Hindlimb muscle (tissue), 1 donor: ENCODE measurements around the gene C11orf24. TPM values are rescaled to one million over a fixed set of nuclear protein-coding genes. Genes with fewer than 3 reads are reported as not detected.

Experiments
- DNase-seq: peaks from one replicate; pipeline ENCODE4 v3.0.0-alpha.2; 2013
- polyA plus RNA-seq: library from polyadenylated mRNA; unstranded; fragments of 120-200 nt; gene quantifications from one replicate; pipeline ENCODE4 v1.2.1, GENCODE V29; 2013; ENCODE audit not compliant: insufficient read length

Gene C11orf24
- polyA plus RNA-seq, 1 donor, result 23.3 TPM

DNA sequence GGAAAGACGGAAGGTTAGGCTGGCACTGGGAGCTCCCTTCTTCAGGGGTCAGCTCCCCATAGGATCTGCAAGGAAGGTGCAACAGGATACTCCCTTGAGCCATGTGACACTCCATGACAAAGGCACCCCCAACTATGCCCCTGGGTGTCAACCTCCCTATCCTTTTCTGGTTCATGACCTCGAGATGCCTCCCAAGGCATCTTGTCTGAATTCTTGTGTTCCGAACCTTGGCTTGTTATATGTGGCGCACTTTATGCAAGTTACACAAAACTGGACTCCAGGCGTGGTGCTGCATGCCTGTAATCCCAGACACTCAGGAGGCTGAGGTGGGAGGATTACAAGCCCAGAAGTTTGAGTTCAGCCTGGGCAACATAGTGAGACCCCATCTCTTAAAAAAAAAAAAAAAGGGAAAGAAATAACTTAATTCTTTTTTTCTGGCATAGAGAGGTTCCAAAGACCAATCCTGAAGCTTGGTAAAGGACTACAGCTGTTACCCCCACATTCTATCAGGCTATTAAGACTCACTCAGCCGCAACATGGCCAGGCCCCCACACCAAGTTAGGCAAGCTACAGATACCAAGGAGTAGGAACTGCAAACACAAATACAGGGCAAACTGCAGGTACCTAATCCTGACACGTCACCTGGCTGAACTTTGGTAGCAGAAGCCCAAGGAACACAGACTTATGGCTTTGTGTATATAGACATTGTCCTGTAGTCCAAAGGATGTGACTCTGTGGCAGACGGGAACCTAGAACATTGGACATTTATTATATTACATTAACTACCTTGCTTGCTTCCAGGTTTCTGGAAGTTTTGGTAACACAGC, 1.4 kb downstream of the C11orf24 start:
- no peak for DNase-seq

DNA sequence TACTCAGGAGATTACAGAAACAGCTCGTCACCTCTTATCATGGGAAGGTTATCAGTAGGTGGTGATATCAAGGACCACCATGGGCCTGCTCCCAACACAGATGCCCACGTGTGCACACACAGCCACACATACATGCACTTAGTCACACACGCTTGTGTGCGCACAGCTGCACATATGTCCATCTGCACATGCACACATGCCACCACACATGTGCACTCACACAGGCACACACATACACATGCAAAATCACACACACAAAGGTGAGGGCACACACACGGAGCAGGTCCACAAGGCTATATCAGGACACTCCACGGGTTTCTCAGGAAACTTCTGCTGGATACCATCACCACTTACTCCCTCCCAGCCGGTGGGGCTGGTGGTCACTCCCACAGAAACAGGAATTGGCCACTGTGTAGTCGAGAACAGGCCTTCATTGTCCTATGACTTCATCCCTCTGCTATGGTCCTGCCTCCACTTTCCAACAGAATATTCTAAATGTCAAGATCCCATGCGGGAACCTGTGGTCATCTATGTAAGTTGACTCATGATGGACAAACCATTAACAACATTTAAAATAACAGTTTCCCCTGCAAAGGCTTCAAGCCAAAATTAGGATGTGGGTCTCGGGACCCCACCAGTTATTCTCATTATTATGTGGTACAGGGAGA, 2.2 kb downstream of the C11orf24 start:
- no peak for DNase-seq

DNA sequence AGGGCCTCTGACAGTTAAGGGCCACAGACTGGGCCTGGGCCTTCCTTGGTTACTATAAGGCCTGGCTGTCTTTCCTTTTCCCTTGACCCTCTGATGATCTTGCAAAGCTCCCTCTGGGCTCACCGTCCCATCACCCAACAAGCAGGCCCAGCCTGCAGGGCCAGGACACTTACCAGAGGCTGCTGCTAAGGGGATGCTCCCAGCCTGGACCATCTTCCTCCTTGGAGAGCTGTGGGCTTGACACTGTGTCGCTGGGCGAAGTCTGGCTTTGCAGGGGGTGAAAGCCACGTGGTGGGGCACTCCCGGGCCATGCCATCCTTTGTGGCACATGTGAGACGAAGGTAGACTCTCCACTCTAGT, 3.9 kb downstream of the C11orf24 start:
- no peak for DNase-seq

DNA sequence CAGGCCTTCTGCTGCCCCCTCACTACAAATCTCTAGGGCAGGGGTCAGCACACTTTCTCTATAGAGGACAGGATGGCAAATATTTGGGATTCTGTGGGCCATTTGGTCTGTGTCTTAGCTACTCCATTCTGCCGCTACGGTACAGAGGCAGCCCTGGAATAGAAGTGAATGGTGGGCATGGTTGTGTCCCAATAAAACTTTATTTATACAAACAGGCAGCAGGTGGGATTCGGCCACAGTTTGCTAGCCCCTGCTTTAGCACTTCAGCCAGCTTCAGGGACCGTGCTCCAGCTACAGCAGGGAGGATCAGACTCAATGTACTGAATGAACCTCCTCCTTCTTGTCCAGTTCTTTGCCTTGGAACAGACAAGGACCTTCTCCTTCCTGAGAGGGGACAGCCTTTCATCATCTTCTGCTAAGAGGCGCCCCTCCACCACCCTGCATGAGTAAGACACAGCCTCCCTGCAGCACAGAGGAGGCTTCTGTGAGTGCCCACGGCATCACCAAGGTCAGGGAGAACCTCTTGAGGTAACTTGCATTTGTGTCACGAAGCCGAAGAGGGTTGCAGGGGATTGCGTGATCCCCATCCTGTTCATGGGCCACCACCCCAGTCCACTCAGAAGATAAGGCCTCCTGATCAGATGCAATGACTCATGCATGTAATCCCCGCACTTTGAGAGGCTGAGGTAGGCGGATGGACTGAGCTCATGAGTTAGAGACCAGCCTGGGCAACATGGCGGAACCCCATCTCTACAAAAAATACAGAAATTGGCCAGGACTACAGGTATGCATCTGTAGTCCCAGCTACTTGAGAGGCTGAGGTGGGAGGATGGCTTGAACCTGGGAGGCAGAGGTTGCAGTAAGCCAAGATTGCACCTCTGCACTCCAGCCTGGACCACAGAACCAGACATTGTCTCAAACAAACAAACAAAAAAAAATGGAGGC, 4.6 kb downstream of the C11orf24 start:
- DNase-seq, result no peak

DNA sequence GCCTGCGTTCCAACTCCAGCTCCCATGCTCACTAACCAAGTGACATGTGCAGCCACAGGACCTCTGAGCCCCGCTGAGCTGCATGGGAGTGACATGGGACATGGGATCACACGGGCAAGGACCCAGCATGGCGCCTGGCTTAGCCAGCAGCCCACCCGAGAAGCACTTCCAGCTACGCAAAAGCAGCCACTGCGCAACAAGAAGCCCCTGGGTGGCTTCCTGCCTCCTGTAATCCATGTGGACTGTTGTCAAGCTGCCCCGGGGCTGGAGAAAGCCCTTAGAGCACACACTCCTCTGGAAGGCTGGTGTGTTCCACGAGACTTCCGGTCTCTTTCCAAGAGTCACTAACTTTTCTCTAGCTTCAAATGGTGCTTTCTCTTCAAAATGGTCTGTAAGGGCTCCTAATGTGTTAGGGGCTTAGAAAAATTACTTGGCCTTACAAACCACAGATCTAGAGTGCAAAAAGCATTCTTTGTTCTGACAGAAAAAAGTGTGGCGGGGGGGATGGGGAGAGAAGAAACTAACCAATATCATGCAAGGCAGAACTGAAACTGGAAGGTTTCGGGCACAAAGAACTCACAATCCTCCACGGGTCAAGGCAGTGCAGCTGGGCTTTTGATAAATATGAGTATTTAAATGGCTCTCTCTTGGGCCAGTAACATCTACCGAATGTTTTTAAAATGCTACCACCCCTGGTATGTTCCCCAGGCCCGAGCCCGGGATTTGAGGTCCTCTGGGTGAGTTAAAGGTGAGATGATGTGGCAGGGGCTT, 5.5 kb downstream of the C11orf24 start:
- DNase-seq, result no peak

DNA sequence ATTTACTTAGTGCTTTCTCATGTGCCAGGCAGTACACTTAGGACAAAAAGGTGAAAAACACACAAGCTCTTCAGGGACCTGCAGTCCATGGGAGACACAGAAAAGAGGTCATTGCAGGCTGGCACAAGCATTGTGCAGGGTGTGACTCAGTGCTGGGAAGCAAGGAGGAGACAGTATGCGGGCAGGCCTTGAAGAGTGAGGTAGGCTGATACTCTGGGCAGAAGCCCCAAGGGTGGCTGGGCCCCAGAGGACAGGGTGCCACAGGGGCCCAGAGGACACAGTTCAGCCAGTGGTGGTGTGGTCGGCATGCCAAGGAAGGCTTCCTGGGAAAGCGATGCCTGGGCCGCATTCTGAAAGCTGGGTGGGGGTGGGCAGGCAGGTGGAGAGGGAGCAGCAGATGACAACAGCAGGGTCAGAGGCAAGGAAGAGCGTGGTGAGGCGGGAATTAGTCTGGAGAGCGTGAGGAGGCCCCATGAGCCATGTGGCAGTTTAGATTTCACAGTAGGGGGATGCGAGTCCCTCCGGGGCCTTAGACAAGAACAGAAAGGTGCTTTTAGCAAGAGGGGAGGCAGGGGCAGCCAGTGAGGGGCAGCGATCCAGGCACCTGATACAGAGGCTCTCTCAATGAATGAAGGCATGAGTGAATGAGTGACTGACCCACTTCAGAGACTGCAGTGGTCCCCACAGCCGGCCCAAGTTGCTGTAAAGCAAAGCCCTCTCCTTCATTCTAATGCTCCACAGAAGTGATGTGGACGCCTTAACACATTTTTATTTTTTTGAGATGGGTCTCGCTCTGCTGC, 6.8 kb downstream of the C11orf24 start:
- no peak for DNase-seq

DNA sequence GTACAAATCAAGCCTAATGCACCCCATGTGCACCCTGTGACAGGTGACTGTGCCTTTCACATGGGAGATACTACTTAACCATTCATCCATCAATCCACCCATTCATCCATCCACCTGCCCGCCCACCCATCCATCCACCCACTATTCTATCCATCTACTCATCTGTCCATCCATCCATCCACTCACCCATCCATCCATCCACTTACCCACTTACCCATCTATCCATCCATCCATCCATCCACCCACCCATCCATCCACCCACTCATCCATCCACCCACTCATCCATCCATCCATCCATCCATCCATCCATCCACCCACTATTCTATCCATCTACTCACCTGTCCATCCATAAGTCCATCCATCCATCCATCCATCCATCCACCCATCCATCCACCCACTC, 7.5 kb downstream of the C11orf24 start:
- DNase-seq, result no peak

DNA sequence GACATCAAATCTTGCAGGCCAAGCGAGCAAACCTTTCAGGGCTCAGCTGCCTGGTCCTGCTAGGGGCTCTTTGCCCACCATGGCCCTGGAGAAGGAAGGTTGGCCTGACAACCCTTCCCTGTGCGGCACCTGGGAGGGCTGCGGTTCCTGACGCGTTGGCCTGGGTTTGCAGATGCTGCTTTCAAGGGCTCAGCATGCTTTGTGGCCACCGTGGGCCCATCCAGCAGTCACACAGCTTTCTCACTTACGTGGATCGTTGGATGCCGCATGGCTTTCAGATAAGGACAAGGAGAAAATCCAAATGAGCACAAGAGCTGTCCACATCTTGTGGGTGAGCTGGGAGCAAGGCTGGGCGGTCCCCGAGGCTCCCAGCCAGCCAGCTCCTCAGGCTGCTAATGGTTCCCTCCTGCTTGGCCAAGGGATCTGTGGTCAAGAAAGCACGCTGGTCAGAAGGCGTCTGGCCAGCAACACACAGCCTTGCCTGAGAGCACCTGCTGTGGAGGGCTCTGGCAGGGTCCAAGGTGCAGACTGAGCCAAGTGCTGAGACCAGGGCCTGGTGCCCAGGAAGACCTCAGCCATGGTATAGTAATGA, 8.2 kb downstream of the C11orf24 start:
- no peak for DNase-seq

DNA sequence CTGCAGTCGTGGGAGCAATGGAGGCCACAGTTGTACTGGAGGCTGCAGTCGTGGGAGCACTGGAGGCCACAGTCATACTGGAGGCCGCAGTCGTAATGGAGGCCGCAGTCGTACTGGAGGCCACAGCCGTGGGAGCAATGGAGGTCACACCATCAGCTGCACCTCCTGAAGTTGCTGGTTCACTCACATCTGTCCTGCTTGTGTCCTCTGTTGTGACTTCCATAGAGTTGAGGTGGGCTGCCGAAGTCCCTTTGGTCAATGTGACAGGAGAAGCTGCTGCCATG, 9.3 kb downstream of the C11orf24 start:
- no peak for DNase-seq

DNA sequence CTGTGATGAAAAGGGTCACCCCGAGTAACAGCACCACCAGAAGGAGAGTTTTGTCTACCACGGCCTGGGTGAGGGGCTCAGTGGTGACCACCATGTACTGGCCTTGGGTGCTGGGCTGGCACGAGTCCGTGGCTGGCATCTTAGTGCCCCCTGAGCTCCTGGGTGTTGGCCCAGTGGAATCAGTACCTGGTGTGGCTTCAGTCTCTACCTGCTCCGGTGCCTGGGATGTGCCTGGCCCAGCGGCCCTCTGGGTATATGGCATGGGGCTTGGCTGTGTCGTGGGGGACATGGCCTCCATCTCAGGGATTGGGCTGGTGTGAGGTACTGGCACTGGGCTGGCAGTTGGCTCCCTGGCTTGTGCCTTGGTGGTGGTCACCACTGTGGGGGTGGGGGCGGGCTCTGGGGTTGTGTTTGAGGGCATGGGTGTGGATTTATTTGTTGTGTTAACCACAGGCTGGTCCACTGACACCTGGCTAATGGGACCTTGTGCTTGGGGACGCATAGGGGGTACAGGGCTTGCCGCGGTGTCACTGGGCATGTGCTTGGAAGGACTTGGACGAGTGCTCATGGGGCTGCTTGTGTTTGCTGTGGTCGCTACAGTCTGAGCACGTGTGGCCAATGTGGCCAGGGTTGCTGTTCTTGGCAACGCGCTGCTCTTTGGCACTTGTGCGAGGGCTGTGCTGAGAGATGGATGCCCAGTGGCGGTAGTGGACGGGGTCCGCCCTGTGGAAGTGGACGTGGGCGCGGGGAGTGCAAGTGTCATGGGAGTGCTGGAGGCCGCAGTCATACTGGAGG, 9.8 kb downstream of the C11orf24 start:
- DNase-seq, result no peak

DNA sequence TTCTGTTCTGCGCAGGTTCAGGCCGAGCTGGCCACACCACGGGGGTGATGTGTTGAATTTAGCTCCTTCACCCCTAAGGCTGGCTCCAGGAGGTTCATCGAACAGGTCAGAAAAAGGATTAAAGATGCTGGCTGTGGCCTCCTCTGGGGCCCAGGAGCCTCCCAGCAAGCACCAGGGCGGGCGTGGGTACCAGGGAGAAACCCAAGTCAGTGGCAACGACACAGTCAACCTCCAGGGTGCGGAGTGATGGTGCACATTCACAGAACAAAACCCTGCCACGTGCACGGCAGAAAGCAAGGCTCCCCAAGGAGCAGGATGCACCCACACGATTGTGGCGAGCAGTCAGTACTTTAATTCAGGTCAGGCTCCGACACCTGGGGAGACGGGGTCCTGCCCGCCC, 10.8 kb downstream of the C11orf24 start:
- no peak for DNase-seq

DNA sequence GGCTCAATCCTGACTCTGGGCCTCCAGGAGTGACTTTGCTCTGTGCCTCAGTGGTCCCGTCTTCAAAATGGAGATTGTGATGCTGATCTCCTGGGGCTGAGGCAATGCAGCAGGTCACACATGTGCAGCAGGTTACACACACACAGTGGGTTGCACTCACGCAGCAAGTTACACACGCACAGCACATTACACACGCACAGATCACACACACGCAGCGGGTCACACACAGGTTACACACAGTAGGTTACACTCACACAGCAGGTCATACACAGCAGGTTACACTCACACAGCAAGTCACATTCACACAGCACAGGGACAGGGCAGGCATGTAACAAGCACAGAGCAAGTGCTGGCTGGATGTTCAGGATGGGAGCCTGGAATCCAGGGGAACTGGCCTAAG, 11.3 kb downstream of the C11orf24 start:
- no peak for DNase-seq

DNA sequence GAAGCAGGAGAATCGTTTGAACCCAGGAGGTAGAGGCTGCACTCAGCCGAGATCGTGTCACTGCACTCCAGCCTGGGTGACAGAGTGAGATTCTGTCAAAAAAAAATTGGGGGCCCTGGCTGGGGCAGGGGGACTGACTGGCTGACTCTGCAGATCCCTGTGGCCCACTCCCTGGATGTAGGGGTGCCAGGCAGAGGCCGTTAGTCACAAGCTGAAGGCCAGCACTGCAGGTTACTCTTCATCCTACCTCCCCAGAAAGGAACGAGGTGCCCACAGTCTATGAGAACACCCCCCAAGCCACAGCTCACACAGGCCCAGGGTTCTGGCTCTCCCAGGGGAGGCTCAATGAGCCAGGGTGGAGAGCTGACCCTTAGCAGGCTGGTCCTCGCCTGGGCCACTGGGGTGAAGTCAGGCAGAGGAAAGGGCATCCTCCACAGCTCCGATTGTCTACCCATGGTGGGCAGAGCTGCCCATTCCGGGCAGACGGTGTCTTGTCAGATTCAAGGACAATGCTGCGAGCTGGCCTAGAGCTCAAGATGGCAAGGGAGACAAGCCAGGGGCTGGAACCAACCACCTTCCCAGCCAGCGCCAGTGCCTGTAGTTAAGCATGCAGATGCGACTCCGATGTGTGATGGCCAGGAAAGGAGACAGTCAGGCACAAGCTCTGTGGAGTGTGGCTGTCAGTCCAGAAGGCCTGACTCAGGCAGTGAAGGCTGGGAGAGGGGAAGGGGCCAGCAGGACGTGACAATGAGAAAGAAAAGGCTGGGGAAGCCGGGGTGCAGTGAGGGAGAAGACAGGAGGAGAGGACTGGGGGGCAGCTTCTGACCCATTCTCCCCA, 12.4 kb downstream of the C11orf24 start:
- DNase-seq, result no peak

DNA sequence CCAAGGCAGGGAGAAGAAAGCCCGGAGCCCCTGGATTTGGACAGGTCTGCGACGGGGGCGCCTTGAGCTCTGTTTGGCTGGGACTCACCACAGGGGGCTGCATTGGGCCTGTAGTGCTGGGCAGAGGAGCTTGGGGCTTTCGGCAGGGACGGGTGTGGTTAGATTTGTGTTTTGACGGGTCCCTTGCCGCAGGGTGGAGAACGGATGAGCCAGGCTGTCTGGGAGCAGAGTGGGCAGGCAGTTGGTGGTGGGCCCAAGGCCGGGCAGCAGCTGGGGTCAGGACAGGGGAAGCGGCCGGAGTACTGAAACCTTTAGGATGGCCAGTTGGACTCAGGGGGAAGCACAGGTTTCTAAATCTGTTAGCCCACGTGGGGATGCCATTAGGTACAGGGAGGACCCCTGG, 13.4 kb downstream of the C11orf24 start:
- DNase-seq, result no peak

DNA sequence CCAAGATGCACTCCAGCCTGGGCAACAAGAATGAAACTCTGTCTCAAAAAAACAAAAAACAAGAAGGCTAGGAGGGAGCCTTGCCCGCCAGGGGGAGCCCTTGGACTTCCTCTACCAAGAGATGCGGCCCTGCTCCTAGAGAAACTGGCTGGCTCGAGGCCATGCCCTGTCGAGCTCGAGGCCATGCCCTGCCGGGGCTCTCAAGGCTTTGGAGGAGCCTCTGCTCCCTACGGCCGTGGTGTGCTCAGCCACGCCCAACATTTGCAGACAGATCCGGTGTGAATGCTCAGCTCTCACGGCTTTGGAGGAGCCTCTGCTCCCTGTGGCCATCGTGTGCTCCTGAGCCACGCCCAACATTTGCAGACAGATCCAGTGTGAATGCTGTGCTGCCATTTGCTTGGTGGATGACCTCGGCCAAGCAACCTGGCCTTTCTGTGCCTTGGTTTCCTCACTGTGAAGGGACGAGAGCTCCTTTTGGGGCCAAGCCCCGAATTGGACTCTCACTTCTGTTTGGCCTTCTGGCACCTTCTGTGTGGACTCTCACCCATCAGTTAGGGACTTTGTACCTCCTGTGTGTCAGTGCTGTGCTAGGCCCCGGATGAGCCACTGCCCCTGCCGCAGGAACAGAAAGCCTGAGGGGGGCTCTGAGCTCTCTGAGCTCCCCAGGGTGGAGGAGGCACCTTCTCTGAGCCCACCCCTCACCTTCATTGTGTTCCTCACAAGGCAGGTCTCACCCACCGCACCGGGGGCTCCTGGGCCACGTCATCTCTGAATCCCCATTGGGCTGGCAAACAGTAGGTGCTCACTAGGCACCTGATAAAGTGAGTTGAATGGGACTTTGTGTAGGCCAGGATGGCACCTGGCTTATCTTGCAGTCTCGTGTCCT, 14.1 kb downstream of the C11orf24 start:
- peak; percentile 87 for DNase-seq

DNA sequence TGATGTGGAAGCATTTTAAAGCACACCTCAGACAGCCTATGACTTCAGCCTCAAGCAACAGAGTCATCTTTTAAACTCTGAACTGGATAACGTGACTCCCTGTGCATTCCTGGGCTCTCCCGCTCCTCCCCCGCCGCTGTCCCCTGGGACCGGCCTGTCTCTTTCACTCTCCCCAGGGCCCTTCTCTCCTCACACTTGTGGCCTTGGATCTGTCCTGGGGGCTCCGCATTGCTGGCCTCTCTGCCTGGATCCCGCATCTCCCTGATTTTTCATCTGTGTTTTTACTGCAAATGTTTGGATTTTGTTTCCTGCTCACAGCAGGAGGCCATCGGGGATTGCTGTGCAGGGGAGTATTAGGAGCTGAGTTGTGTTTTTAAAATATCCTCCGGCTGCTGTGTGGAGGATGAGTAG, 15.4 kb downstream of the C11orf24 start:
- no peak for DNase-seq

DNA sequence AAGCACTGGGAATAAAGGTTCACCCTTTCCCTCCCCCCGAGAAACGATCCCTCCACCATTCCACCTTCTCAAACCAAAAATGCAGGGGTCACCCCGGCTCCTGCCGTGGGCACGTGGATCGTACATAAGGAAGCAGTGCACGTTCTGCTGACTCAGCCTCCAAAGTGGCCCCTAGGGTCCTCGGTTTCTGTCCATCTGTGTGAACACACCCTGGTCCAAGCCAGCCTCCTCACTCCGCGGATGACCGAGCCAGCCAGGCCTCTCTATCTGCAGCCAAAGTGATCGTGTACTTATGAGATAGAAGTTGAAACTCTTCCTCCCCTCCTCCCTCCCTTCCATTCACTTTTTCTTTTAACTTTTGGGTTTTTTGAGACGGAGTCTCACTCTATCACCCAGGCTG, 16.2 kb downstream of the C11orf24 start:
- peak; percentile 50 for DNase-seq

DNA sequence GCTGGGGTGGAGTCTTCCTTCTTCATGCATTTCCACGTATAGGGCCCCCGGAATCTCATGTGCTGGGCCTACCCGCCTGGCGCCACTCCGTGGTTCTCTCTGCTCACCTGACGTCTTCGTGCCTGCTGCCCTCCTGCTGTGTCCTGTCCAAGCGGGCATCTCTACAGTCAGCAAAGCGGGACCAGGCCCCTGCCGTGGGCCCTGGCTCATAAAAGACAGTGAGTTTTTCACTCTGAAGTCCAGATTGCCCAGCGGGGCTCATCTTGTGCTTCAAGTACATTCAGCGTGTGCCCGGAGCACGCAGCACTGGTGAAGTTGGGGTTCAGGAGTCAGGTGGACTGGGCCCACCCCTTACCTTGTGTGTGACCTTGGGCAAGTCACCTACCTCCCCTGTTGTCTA, 17.4 kb downstream of the C11orf24 start:
- DNase-seq, result no peak
